ENCODE data around the gene DOHH.

DNA sequence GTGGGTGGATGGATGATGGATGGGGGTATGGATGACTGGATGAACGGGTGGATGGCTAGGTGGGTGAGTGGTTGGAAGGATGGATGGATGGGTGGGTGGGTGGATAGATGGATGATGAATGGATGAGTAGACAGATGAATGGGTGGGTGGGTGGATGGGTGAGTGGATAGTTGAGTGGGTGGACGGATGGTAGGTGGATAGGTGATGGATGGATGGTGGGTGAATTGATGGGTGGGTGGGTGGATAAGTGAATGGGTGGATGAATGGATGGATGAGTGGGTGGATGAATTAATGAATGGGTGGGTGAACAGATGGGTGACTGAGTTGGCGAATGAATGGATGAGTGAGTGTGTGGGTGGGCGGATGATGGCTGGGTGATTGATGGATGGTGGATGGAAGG, 25.0 kb downstream of the DOHH start:
- TF ChIP-seq, protein P1, sequence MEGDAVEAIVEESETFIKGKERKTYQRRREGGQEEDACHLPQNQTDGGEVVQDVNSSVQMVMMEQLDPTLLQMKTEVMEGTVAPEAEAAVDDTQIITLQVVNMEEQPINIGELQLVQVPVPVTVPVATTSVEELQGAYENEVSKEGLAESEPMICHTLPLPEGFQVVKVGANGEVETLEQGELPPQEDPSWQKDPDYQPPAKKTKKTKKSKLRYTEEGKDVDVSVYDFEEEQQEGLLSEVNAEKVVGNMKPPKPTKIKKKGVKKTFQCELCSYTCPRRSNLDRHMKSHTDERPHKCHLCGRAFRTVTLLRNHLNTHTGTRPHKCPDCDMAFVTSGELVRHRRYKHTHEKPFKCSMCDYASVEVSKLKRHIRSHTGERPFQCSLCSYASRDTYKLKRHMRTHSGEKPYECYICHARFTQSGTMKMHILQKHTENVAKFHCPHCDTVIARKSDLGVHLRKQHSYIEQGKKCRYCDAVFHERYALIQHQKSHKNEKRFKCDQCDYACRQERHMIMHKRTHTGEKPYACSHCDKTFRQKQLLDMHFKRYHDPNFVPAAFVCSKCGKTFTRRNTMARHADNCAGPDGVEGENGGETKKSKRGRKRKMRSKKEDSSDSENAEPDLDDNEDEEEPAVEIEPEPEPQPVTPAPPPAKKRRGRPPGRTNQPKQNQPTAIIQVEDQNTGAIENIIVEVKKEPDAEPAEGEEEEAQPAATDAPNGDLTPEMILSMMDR (conservative IDR thresholded peaks at IDR 0.05; ENCODE audit: low read length), result no peak
- no peak for TF ChIP-seq EZH2phosphoT487 (IDR thresholded peaks at IDR 0.05; ENCODE audit: borderline replicate concordance)
